22Rv1 (cell line): ENCODE results near the gene VSX2.
A peak's percentile ranks its signal among the peaks of the same experiment; 100 is the strongest.

ENCODE experiments used
- ZFX ChIP-seq: fragments of 450-650 bp; IDR thresholded peaks from 2 replicates; pipeline ENCODE4 v1.6.1; 2017; ENCODE audit warnings: antibody characterized with exemption, borderline replicate concordance
- TF ChIP-seq, protein P1 (sequence below): fragments of 450-650 bp; IDR thresholded peaks from 2 replicates; pipeline ENCODE4 v1.5.1; 2017; ENCODE audit warnings: mild to moderate bottlenecking

DNA sequence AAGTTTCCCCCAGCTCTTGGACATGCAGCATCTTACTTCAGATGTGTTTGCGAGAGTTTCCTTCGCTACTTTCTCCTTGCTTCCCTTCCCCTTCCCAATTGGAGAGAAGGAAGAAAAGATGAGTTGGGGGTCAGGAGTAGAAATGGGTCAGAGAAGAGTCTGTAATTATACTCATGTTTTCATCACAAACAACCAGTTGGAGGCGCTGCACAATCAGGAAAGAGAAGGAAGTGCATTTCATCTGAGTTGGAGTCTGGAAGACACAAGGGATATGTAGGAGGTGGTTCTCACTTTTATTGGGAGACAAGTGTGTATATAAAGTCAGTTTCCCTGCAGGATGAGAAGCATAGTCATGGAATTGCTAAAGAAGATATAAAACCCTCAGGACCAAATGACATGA is 31.3 kb upstream of the VSX2 start:
- TF ChIP-seq, protein P1, sequence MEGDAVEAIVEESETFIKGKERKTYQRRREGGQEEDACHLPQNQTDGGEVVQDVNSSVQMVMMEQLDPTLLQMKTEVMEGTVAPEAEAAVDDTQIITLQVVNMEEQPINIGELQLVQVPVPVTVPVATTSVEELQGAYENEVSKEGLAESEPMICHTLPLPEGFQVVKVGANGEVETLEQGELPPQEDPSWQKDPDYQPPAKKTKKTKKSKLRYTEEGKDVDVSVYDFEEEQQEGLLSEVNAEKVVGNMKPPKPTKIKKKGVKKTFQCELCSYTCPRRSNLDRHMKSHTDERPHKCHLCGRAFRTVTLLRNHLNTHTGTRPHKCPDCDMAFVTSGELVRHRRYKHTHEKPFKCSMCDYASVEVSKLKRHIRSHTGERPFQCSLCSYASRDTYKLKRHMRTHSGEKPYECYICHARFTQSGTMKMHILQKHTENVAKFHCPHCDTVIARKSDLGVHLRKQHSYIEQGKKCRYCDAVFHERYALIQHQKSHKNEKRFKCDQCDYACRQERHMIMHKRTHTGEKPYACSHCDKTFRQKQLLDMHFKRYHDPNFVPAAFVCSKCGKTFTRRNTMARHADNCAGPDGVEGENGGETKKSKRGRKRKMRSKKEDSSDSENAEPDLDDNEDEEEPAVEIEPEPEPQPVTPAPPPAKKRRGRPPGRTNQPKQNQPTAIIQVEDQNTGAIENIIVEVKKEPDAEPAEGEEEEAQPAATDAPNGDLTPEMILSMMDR: peak; percentile 57
- TF ChIP-seq ZFX: no peak
